Measurements from ENCODE around the gene SOX10.

SOX10 gene

DNA sequence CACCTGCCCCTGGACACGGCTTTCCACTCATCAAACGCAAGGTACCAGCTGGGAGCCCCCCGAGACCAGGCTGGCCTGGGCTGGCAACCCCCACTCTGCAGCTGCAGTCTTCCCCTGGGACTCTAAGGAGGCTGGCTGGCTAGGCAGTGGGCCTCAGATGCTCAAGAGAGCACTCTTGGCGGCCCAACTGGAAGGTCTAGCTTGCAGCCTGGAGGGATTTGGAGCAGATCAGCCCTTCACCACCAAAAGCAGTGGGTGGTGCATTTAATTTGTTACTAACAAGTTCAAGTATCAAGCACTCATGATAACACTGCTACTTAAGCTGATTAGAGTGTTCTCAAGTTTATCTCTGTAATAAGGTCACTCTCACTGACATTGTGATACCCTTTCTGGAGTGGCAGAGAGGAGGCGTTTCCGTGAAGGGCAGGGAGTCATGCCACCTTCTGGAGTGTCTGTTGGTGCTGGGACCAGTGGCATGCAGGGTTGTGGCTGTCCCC lies 52.4 kb downstream of the SOX10 start:
- in situ Hi-C loops (cut with MboI; ENCODE audit: low sequenced_read_pairs), result no loop called here

DNA sequence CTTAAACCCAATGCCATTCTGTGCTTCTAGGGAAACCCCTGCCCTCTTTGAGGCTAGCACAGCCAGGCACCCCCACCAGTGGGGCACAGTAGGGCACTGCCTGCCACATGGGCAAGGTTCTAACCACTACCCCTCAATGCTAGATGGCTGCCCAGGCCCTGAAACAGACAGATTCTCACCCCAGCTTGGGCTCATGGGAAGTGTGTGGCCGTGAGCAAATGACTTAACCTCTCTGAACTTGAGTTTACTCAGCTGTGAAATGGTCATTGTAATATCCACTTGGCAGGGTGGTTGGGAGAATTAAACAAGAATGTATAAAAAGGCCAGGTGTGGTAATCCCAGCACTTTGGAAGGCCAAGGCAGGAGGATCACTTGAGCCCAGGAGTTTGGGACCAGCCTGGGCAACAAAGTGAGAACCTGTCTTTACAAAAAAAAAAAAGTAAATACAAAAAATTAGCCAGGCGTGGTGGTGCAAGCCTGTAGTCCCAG lies 53.4 kb downstream of the SOX10 start:
- in situ Hi-C loops (cut with MboI; ENCODE audit: low sequenced_read_pairs), result no loop called here

DNA sequence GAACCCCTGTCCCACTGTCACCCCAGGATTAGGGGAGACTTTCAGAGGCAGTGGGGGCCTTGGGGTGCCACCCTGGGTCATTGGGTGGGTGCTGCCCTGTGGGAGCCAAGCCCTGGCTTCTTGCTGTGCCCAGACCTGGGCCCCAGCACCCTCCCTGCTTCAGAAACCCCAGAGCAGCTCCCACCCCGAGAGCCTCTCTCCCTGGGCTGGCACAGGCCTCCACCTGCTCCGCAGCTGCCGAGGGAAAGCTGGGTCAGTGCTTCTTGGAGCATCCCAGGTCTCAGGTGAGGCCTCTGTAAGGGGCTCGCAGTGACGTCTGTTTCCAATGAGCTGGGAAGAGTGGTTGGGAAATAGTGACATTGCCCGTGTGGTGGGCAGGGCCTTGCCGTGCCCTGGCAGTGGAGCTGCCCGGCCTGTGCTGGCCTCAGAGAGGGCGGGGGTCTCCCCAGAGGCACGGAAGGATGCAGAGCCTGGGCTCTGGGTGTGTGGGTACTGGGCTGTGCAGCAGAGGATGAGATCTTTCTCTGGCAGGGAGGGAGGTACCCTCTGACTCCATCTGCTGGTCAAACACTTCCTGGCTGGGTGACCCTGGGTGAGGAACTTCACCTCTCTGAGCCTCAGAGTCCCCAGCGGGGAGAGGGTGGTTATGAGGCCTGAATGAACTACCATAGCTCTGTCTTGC lies 53.9 kb downstream of the SOX10 start:
- in situ Hi-C loops (cut with MboI; ENCODE audit: low sequenced_read_pairs), result no loop called here

DNA sequence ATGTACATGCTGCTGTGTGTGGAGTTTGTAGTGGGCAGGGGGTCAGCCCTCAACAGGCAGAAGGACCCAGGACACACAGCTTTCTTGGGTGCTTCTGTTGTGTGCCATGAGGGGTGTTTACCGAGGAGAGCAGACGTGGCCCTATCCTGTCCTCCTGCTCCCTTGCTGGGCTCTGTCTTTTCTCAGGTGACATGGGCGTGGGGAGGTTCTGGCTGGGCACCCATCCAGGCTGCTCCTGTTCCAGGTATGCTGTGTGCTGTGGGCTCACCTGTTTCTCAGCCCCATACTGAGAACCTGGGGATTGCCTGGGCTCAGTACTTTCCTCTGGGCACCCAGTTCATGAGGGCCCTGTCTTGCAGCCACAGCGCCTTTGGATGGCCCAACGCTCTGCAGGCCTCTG lies 55.0 kb downstream of the SOX10 start:
- in situ Hi-C loops (cut with MboI; ENCODE audit: low sequenced_read_pairs), result no loop called here

DNA sequence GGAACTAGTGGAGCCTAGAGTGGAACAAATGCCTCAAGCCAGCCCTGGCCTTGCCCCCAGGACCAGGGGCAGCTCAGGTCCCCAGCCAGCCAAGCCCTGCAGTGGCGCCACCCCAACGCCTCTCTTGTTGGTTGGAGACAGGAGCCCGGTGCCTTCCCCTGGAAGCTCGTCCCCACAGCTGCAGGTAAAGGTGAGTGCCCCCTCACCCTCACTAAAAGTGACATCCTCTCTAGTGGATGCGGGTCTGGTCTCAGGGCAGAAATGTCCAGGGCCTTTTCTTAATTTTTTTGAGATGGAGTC lies 56.8 kb downstream of the SOX10 start:
- in situ Hi-C loops (cut with MboI; ENCODE audit: low sequenced_read_pairs), result no loop called here

DNA sequence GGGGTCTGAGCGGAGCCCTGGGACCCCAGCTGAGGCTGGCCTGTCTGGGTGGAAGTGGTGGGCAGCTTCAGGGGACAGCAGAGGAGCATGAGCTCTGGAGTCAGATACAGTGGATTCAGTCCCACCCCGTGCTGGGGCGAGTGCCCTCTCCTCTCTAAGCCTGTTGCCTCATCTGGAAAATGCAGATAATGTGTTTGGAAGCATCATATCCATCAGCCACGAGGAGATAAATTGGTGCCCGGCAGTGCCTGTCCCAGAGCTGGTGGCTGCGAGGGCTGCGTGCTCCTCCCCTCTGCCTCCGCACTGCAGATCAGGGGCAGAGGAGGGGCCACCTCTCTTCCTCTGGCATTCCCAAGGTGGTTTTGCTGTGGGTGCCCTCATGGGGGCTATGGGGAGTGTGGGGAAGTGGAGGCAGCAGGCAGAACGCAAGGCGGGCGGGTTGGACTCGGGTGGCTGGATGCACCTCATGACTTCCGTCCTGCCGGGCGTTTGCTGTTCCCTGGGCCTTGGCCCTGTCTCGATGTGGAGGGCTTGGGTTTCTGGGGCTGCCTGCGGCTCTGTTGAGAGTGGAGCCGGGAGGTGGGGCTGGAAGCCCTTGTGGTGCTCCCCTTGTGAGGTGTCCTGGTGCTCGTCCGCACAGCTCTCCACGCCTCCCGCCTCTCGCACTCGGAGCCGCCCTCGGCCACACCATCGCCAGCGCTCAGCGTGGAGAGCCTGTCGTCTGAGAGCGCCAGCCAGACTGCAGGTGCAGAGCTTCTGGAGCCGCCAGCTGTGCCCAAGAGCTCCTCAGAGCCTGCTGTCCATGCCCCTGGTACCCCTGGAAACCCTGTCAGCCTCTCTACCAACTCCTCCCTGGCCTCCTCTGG lies 57.4 kb downstream of the SOX10 start:
- in situ Hi-C loops (cut with MboI; ENCODE audit: low sequenced_read_pairs), result no loop called here

DNA sequence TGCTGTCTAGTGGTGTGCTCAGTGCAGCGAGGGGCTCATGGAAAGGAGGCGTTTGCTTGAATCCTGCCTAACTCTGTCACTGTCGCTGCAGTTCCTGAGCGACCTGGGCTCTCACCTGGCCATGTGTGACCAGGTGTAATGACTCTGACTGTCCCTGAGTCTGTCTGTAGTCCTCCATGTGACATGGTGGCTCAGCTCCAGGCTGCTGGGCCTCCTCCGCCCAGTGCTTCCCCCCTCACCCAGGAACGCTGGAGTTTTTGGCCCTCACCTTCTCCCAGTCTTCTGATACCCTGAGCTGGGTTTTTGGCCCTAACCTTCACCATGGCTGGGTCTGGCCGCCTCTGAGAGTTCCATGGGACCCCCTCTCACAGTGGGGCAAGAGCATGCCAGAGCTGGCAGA lies 58.0 kb downstream of the SOX10 start:
- in situ Hi-C loops (cut with MboI; ENCODE audit: low sequenced_read_pairs), result no loop called here

DNA sequence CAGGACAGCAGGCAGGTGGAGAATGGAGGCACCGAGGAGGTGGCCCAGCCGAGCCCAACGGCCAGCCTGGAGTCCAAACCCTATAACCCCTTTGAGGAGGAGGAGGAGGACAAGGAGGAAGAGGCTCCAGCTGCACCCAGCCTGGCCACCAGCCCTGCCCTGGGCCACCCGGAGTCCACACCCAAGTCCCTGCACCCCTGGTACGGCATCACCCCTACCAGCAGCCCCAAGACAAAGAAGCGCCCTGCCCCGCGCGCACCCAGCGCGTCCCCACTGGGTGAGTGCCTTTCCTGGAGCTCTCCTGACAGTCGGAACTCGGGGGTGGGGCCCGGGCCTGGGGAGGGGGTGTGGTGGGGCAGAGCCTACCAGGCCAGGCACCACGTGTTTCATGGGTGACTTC lies 58.6 kb downstream of the SOX10 start:
- in situ Hi-C loops (cut with MboI; ENCODE audit: low sequenced_read_pairs), result no loop called here

DNA sequence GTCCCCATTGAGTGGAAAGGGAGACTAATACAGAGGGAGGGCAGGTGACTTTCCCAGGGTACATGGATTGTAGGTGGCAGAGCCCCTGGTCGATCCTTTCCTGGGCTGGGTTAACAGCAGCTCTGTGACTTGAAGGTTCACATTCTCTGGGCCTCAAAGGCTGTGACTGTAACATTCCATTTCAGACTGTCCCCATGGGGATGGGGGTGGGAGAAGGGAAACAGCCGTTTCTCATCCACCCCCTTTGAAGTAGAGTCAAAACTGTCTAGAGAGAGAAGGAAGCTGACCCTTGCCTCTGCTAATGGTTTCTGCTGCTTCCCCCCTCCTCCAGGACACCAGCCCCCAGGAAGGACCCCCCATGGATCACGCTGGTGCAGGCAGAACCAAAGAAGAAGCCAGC lies 59.0 kb downstream of the SOX10 start:
- in situ Hi-C loops (cut with MboI; ENCODE audit: low sequenced_read_pairs), result no loop called here

DNA sequence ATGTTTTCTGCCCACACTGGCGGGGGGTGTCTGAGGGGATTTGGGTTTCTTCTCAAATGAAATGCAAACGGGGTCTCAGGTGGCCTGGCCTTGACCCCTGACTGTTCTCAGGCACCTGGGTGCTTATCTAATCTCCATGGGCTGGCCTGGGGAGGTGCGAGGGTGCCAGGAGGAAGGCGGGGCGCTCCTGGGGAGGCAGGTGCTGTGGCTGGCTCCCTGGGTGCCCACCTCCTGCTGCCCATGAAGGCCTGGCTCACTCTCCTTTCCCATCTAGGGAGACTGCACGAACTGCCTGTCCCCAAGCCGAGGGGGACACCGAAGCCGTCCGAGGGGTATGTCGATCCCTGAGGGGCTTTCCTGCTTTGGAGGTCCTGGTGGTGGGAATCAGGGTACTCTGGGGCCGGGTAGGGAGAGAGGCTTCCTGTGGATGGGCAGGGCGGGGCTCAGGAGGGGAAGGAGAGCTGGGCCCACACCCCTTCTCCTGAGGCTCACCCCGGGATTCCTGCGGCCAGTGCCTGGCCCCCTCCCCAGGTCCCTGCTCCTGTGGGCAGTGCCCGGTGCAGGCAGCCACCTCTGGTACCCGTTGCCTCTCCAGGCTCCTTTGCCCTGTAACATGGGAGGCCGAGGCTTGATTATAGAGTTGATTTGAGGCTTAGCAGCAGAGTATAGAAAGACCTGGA lies 59.8 kb downstream of the SOX10 start:
- in situ Hi-C loops (cut with MboI; ENCODE audit: low sequenced_read_pairs), result no loop called here

DNA sequence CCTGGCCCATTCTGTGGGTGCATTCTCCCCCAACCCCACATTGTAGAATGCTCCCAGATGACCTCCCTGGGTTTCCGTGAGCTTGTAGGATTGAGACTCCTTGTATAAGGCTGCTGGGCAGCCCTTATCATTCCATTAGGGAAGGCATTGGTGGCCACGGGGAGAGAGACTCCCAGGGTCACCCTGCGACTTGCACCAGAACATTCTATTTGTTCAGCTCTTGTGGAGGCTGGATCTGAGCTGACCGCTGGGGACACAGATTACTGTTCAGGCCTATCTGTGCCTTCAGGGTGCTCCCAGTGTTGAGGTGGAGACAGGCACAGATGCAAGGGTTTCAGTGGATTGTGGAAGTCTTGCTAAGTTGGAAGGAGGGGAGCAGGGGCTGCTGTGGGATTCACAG lies 60.4 kb downstream of the SOX10 start:
- in situ Hi-C loops (cut with MboI; ENCODE audit: low sequenced_read_pairs), result no loop called here

Data from HL-60/S4 treated with phorbol 12-myristate 13-acetate at 8.2 ng/mL for 4 days and 3 days (cell line).